Thyroid gland (tissue), 4 donors: ENCODE results near the gene ARMH2.

Experiments
- POLR2A ChIP-seq, 2 donors: fragments of 450-650 bp; IDR thresholded peaks; one replicate each; pipeline ENCODE4 v1.6.1; 2017; ENCODE audit warnings: antibody characterized with exemption in 2 of 2, mild to moderate bottlenecking in 2 of 2, moderate library complexity in 1 of 2
- TF ChIP-seq, protein P1 (sequence below), 6 experiments: fragments of 200-600 bp in 3 of 6; fragments of 450-650 bp in 3 of 6; sonication (generic) in 3 of 6; IDR thresholded peaks; one replicate each; pipeline ENCODE4 v1.5.1; 2016 to 2019; ENCODE audit warnings: antibody characterized with exemption in 6 of 6, mild to moderate bottlenecking in 2 of 6, inconsistent platforms in 1 of 6, moderate library complexity in 1 of 6

DNA sequence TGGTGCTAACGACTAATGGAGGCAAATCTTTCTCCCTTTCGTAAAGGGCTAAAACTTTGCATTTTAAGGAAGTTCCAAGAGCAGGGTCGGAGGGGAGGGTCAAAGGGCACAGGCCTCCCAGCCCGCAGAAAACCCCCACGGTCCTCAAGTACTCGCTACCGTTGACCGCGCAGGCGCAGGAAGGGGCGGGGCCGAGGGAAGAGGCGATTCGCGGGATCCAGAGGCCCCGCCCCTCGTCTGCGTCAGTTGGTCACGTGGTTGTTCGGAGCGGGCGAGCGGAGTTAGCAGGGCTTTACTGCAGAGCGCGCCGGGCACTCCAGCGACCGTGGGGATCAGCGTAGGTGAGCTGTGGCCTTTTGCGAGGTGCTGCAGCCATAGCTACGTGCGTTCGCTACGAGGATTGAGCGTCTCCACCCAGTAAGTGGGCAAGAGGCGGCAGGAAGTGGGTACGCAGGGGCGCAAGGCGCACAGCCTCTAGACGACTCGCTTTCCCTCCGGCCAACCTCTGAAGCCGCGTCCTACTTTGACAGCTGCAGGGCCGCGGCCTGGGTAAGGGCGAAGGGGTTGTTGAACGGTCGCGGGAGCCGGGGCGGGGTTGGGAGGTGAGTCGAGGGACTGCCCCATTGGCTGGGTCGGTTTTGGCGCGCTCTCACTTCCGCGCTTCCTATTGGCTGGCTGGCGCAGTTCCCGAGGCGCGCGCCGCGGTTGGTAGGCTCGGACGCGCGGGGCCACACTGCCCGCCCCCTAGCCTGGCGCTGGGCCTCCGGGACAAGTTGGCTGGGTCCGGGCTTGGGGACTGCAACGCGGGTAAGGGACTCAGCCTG, 23.8 kb downstream of the ARMH2 start, which contains the start of gene GMNN:
- TF ChIP-seq, protein P1, sequence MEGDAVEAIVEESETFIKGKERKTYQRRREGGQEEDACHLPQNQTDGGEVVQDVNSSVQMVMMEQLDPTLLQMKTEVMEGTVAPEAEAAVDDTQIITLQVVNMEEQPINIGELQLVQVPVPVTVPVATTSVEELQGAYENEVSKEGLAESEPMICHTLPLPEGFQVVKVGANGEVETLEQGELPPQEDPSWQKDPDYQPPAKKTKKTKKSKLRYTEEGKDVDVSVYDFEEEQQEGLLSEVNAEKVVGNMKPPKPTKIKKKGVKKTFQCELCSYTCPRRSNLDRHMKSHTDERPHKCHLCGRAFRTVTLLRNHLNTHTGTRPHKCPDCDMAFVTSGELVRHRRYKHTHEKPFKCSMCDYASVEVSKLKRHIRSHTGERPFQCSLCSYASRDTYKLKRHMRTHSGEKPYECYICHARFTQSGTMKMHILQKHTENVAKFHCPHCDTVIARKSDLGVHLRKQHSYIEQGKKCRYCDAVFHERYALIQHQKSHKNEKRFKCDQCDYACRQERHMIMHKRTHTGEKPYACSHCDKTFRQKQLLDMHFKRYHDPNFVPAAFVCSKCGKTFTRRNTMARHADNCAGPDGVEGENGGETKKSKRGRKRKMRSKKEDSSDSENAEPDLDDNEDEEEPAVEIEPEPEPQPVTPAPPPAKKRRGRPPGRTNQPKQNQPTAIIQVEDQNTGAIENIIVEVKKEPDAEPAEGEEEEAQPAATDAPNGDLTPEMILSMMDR (IDR thresholded peaks at IDR 0.05), result no peak
- TF ChIP-seq POLR2A (IDR thresholded peaks at IDR 0.05), result peak in 1 of 2 donors; percentile 82
